Brain pericyte (primary cell): ENCODE measurements around the gene STAG1.
"Not testable (repeated sequence)": the region's sequence is repeated elsewhere in the genome, so short reads cannot be mapped to it uniquely, and the experiment has no call there.

Source experiments
- DNase-seq: peaks from one replicate; pipeline ENCODE4 v3.0.0-alpha.2; 2012; ENCODE audit warnings: low read depth, low spot score

The STAG1 gene

DNA sequence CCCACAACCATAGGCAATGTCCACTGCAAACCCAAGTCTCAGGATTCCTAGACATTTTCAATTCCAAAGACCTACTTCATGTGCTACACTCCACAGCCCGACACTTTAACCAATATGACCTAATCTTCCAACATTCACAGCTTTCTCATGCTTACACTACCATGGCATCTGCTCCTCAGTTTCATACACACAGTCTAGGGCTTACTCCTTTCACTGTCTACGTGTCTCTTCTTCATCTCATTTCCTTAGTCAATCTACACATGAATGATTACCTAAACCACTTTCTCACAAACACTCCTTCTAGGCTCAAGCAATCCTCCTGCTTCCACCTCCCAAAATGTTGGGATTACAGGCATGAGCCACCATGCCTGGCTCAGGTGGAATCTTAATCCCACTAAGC, 106.3 kb downstream of the STAG1 start:
- no peak for DNase-seq

DNA sequence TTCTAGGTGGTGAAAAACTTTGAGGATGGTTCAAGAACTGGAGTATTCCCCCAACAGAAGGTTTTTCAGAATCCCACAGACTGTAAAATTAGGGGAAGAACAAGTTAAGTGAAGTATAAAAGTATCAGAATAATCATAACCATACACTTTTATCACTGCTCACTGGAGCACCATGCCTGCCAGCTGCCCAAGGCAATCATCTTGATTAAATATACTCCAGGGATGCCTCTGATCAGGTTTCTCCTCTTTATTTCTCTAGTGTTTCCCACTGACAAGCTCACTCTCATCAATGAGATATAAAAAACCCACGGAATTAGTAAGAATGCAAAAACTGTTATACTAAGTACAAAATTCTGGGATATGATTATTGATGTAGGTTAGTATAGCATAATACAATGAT, 108.0 kb downstream of the STAG1 start:
- no peak for DNase-seq

- not testable (repeated sequence) for DNase-seq
These were observed 108.8 kb downstream of the STAG1 start for GRCh38 chr3:136643380-136643779.

DNA sequence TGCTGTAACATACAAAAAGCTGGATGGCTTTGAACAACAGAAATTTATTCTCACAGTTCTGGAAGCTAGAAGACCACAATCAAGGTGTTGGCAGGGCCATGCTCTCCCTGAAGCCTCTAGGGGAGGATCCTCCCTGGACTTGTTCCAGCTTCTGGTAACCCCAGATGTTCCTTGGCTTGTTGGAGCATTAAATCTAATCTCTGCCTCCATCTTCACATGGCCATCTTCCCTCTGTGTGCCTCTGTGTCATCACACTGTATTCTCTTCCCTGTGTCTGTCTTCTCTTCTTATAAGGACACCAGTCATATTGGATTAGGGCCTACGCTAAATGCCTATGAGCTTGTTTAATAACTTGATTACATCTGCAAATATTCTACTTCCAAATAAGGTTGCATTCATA, 109.5 kb downstream of the STAG1 start:
- DNase-seq: no peak

GRCh38 chr3:136639069-136639468, 113.1 kb downstream of the STAG1 start:
- DNase-seq: no peak

GRCh38 chr3:136637176-136637575, 115.0 kb downstream of the STAG1 start:
- DNase-seq: no peak

DNA sequence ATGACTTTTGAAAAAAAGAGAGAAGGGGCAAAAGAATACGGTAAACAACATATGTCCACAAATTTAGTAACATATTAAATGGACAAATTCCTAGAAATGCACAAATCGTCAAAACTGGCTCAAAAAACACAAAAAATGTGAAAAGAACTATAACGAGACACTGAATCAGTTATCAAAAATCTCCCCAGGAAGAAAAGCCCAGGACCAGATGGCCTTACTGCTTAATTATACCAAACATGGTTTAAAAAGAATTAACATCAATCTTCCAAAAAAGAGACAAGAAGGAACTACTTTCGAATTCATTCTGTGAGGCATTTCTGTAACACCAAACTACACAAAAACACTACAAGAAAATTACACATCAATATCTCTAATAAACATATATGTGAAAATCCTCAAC, 117.4 kb downstream of the STAG1 start:
- no peak for DNase-seq

- DNase-seq: no peak
These were observed 119.5 kb downstream of the STAG1 start for GRCh38 chr3:136632625-136633081.

GRCh38 chr3:136631424-136631823, 120.8 kb downstream of the STAG1 start:
- DNase-seq: no peak

- no peak for DNase-seq
These were observed 121.3 kb downstream of the STAG1 start for GRCh38 chr3:136630915-136631314.

DNA sequence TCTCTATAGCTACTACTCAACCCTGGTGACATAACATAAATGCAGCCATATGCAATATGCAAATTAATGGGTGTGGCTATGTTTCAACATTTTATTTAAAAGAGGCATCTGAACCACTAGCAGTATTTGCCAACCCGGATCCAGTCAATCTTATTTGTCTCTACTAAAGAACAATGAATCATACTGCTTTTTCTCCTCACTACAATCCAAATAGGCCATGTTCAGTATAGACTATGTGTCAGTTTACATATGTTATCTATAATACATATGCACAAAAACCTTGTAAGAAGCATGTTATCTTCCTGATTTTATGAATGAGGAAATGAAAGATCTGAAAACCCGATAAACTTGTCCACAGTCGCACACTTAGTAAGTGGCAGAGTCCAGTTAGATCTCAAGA, 125.7 kb downstream of the STAG1 start:
- DNase-seq: no peak

GRCh38 chr3:136624894-136625815, 127.0 kb downstream of the STAG1 start:
- no peak for DNase-seq

DNA sequence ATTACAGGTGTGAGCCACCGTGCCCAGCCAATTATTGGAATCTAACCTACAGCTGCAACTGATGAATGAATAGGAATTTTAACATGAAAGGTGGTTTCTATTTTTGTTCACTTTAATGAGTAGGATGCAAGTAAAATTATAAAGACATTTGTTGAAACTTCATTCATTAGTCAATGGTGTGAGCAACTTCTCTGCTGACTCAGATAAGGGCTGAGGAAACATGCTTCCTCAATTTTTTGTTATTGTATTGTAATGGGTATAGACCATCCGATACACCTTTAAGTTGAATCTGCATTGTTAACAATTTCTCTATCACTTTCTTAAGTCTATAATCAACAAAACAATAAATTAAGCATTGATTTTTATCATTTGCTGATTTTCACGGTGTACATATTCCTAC, 127.8 kb downstream of the STAG1 start:
- no peak for DNase-seq

DNA sequence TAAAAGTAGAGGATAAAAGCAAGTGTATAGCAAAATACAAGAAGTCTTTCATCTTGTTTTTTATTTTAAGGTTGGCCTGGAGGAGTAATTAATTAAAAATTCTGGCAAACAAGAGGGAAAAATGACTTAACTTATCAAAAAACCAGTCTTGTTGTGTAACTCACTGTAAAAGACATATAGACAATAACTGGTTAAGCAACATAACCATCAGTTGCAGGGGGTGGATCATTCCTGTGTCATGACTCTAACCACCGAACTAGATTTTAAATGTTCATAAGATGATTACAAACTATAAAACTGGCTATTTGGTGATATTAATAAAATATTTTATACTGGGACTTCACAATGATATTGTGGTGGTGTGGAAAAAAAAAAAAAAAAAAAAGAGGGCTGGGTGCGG, 130.6 kb downstream of the STAG1 start:
- DNase-seq: no peak

- no peak for DNase-seq
These were observed 131.7 kb downstream of the STAG1 start for GRCh38 chr3:136620436-136620835.

- not testable (repeated sequence) for DNase-seq
These were observed 134.1 kb downstream of the STAG1 start for GRCh38 chr3:136617969-136618525.

GRCh38 chr3:136617198-136617597, 135.0 kb downstream of the STAG1 start:
- no peak for DNase-seq

GRCh38 chr3:136612512-136612911, 139.7 kb downstream of the STAG1 start:
- DNase-seq: no peak

DNA sequence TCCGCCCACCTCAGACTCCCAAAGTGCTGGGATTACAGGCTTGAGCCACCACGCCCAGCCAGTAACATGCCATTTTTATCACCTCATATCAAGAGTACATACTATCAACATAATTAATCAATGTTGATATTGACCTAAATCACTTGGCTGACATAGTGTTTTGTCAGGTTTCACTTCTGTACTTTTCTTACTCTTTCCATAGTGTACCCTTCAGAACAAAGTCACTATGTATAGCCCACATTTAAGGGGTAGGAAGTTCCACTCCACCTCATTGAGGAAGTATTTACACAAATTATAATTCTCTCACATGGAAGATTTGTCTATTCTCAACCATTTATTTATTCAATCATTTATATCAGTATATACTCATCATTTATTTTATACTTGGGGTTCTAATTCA, 145.2 kb downstream of the STAG1 start:
- DNase-seq: no peak

DNA sequence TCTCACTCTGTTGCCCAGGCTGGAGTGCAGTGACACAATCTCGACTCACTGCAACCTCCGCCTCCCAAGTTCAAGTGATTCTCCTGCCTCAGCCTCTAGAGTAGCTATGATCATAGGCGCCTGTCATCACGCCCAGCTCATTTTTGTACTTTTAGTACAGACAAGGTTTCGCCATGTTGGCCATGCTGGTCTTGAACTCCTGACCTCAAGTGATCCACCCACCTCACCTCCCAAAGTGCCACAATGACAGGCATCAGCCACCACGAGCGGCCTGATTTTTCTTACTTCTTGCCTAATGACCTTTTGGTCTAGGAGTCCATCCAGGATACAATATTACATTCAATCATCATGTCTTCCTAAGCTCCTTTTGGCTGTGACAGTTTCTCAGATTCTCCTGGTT, 146.0 kb downstream of the STAG1 start:
- not testable (repeated sequence) for DNase-seq

DNA sequence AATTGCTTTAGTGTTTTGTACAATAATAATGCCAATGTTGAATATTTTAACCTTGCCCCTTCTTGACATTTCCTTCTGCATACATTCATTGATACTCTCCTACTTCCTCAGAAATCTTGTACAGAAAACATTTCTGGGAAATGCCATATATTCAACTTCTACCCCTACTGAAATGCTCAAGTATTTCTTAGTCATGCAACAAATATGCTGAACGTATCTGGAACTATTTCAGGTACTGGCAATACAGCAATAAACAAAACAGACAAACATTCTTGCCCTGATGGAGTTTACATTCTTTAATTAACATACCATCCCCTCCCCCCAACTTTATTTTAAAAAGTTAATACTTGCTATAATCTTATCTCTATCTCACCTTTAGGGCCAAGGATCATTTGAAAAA, 147.2 kb downstream of the STAG1 start:
- DNase-seq: no peak

DNA sequence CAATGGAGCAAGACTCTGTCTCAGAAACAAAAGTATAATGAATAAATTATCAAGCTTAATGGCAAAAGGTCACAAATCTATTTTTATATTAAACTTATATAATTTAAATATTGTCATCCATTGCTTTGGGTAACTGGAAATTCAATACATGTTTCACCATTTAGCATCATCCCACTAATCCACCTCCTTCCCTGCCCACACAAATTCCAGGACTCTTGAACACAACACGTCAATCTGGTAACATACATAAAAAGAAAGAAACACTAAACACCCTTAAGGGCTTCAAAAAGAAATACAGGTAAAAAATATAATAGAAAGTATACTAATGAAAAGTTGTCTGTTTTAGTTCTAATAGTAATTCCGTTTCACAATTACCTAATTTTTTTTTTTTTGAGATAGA, 149.4 kb downstream of the STAG1 start:
- no peak for DNase-seq
